GM18502 (cell line): ENCODE results near the gene SPDYE3.
"Not testable (repeated sequence)": the region's sequence is repeated elsewhere in the genome, so short reads cannot be mapped to it uniquely, and the experiment has no call there.

Source experiments
- ATAC-seq: cut with Tn5 transposase; IDR thresholded peaks from one replicate; pipeline ENCODE4 v1.9.1; 2021; ENCODE audit warnings: mild to moderate bottlenecking; ENCODE audit not compliant: unreplicated experiment, poor library complexity

SPDYE3 gene

GRCh38 chr7:100307402-100307801 lies at the start of gene SPDYE3:
Gene SPDYE3, plus strand, starts transcription at chr7:100307702. Its CDS starts 184 bp downstream, at chr7:100307886.
- ATAC-seq: not testable (repeated sequence)

- ATAC-seq: not testable (repeated sequence)
These were observed 47.5 kb upstream of the SPDYE3 start for GRCh38 chr7:100259984-100260383.

GRCh38 chr7:100262896-100263295 lies 44.6 kb upstream of the SPDYE3 start:
- not testable (repeated sequence) for ATAC-seq

GRCh38 chr7:100264223-100264622 lies 43.3 kb upstream of the SPDYE3 start:
- not testable (repeated sequence) for ATAC-seq

- ATAC-seq: not testable (repeated sequence)
These were observed 42.8 kb upstream of the SPDYE3 start for GRCh38 chr7:100264669-100265165.

- ATAC-seq: not testable (repeated sequence)
These were observed 41.7 kb upstream of the SPDYE3 start for GRCh38 chr7:100265851-100266250.

GRCh38 chr7:100266576-100267354 lies 40.7 kb upstream of the SPDYE3 start:
- no peak for ATAC-seq

GRCh38 chr7:100267648-100268047 lies 39.9 kb upstream of the SPDYE3 start:
- no peak for ATAC-seq

- not testable (repeated sequence) for ATAC-seq
These were observed 38.6 kb upstream of the SPDYE3 start for GRCh38 chr7:100268882-100269281.

GRCh38 chr7:100269306-100270045 lies 38.0 kb upstream of the SPDYE3 start:
- ATAC-seq: not testable (repeated sequence)

- ATAC-seq: not testable (repeated sequence)
These were observed 37.2 kb upstream of the SPDYE3 start for GRCh38 chr7:100270046-100270918.

- ATAC-seq: not testable (repeated sequence)
These were observed 36.4 kb upstream of the SPDYE3 start for GRCh38 chr7:100270941-100271593.

- ATAC-seq: peak; percentile 92
These were observed 35.6 kb upstream of the SPDYE3 start for GRCh38 chr7:100271716-100272537.

- not testable (repeated sequence) for ATAC-seq
These were observed 35.0 kb upstream of the SPDYE3 start for GRCh38 chr7:100272538-100272902.

GRCh38 chr7:100275120-100275519 lies 32.4 kb upstream of the SPDYE3 start:
- ATAC-seq: no peak

- ATAC-seq: not testable (repeated sequence)
These were observed 31.4 kb upstream of the SPDYE3 start for GRCh38 chr7:100276126-100276525.

- ATAC-seq: not testable (repeated sequence)
These were observed 25.4 kb upstream of the SPDYE3 start for GRCh38 chr7:100282069-100282608.

GRCh38 chr7:100283147-100283546 lies 24.4 kb upstream of the SPDYE3 start:
- not testable (repeated sequence) for ATAC-seq
